ENCODE results near the gene HPCAL1. TPM values are rescaled to one million over a fixed set of nuclear protein-coding genes. Genes with fewer than 3 reads are reported as not detected.

The HPCAL1 gene
- total and polyA plus RNA-seq, 2 donors (not counting 1 experiment from before 2014, with no cell fraction given): 60.3 to 65.1 TPM

GRCh38 chr2:10462178-10463083 lies 159.7 kb downstream of the HPCAL1 start:
- H3K4me1 Mint-ChIP-seq: no peaks in the 10 kb centered on the region
- WGBS (ENCODE audit: insufficient coverage): 74% methylated on average over 14 of the region's 15 CpGs
- Histone ChIP-seq H3K36me3 (replicated peaks in 1 of 2; ENCODE audit: control extremely low read depth in 1 of 2, control insufficient read depth in 1 of 2, extremely low read depth in 1 of 2, insufficient read depth in 2 of 2, low read length in 1 of 2) (no peaks in the 10 kb centered on the region), H3K27ac (ENCODE audit: low read length in 2 of 2) (no peak overlapping the region), H3K9ac (ENCODE audit: low read length) (no peak overlapping the region), H3K4me3 (ENCODE audit: control extremely low read depth in 1 of 5, extremely low read depth in 1 of 5, insufficient read depth in 1 of 5, low read depth in 2 of 5, low read length in 4 of 5) (no peak overlapping the region), H4K20me1 (ENCODE audit: control insufficient read depth, insufficient read depth, low read length, poor library complexity, severe bottlenecking) (no peaks in the 10 kb centered on the region), H3K4me2 (replicated peaks; ENCODE audit: low read depth, low read length, poor library complexity, severe bottlenecking) (no peak overlapping the region), H3K9me3 (ENCODE audit: control extremely low read depth in 1 of 3, control insufficient read depth in 2 of 3, insufficient read depth in 1 of 3, low read length in 2 of 3) (no peaks in the 10 kb centered on the region), H3K79me2 (ENCODE audit: control insufficient read depth, insufficient read depth, low read length) (no peaks in the 10 kb centered on the region), H2AFZ (ENCODE audit: insufficient read depth, low read depth, low read length, poor library complexity, severe bottlenecking) (no peak overlapping the region), H3K27me3 (replicated peaks in 1 of 4; ENCODE audit: control extremely low read depth in 1 of 4, control insufficient read depth in 3 of 4, insufficient read depth in 4 of 4, low read length in 3 of 4) (peaks cover 0 to 2% (median 0%) of the 10 kb centered on the region in 4 experiments), H3K4me1 (ENCODE audit: control insufficient read depth in 2 of 2, insufficient read depth in 2 of 2, low read length in 2 of 2) (no peaks in the 10 kb centered on the region)
- TF ChIP-seq CTCF (IDR thresholded peaks at IDR 0.05) (no peak), EZH2 (IDR thresholded peaks at IDR 0.05; ENCODE audit: borderline replicate concordance, insufficient read depth, low read depth, low read length, poor library complexity, severe bottlenecking) (no peak)
- ATAC-seq (ENCODE audit: low read depth) (no peak), DNase-seq (no peak)
- CTCF ChIA-PET: interaction anchor here (1.6 kb wide), 1 partner anchor 27 kb away, joined by 5 read pairs; no protein-coding TSS in a partner anchor
- no peak overlapping the region for H3K4me3 Mint-ChIP-seq
- intact Hi-C loops (cut with micrococcal nuclease): no loop called here
- peaks cover 7% of the 10 kb centered on the region for H3K27me3 Mint-ChIP-seq
- H3K9me3 Mint-ChIP-seq (ENCODE audit: insufficient read depth): no peaks in the 10 kb centered on the region
- H3K27ac Mint-ChIP-seq: no peak overlapping the region
- POLR2A ChIA-PET: no interaction called here

GRCh38 chr2:10465910-10466309 lies 163.2 kb downstream of the HPCAL1 start:
- intact Hi-C loops (cut with micrococcal nuclease): no loop called here

More at GRCh38 chr2:10465910-10466309, 163.2 kb downstream of the HPCAL1 start:
- Histone ChIP-seq H2AFZ (ENCODE audit: insufficient read depth, low read depth, low read length, poor library complexity, severe bottlenecking) (no peak overlapping the region), H3K4me1 (ENCODE audit: control insufficient read depth in 2 of 2, insufficient read depth in 2 of 2, low read length in 2 of 2) (no peaks in the 10 kb centered on the region), H3K4me2 (replicated peaks; ENCODE audit: low read depth, low read length, poor library complexity, severe bottlenecking) (no peak overlapping the region), H3K27me3 (replicated peaks in 1 of 4; ENCODE audit: control extremely low read depth in 1 of 4, control insufficient read depth in 3 of 4, insufficient read depth in 4 of 4, low read length in 3 of 4) (peaks cover 0 to 3% (median 1%) of the 10 kb centered on the region in 4 experiments), H3K9ac (ENCODE audit: low read length) (no peak overlapping the region), H4K20me1 (ENCODE audit: control insufficient read depth, insufficient read depth, low read length, poor library complexity, severe bottlenecking) (no peaks in the 10 kb centered on the region), H3K79me2 (ENCODE audit: control insufficient read depth, insufficient read depth, low read length) (no peaks in the 10 kb centered on the region), H3K36me3 (replicated peaks in 1 of 2; ENCODE audit: control extremely low read depth in 1 of 2, control insufficient read depth in 1 of 2, extremely low read depth in 1 of 2, insufficient read depth in 2 of 2, low read length in 1 of 2) (no peaks in the 10 kb centered on the region), H3K27ac (ENCODE audit: low read length in 2 of 2) (no peak overlapping the region), H3K4me3 (ENCODE audit: control extremely low read depth in 1 of 5, extremely low read depth in 1 of 5, insufficient read depth in 1 of 5, low read depth in 2 of 5, low read length in 4 of 5) (no peak overlapping the region), H3K9me3 (ENCODE audit: control extremely low read depth in 1 of 3, control insufficient read depth in 2 of 3, insufficient read depth in 1 of 3, low read length in 2 of 3) (no peaks in the 10 kb centered on the region)
- no peaks in the 10 kb centered on the region for H3K4me1 Mint-ChIP-seq
- peaks cover 5% of the 10 kb centered on the region for H3K27me3 Mint-ChIP-seq
- no peak overlapping the region for H3K27ac Mint-ChIP-seq
- DNase-seq (no peak), ATAC-seq (ENCODE audit: low read depth) (no peak)
- no peak overlapping the region for H3K4me3 Mint-ChIP-seq
- POLR2A ChIA-PET: no interaction called here
- TF ChIP-seq EZH2 (IDR thresholded peaks at IDR 0.05; ENCODE audit: borderline replicate concordance, insufficient read depth, low read depth, low read length, poor library complexity, severe bottlenecking) (no peak), CTCF (IDR thresholded peaks at IDR 0.05) (no peak)
- CTCF ChIA-PET: no interaction called here
- 86% methylated on average over 2 of the region's 5 CpGs for WGBS (ENCODE audit: insufficient coverage)
- no peaks in the 10 kb centered on the region for H3K9me3 Mint-ChIP-seq (ENCODE audit: insufficient read depth)
